Measurements from ENCODE around the gene BEGAIN.

Gene BEGAIN

DNA sequence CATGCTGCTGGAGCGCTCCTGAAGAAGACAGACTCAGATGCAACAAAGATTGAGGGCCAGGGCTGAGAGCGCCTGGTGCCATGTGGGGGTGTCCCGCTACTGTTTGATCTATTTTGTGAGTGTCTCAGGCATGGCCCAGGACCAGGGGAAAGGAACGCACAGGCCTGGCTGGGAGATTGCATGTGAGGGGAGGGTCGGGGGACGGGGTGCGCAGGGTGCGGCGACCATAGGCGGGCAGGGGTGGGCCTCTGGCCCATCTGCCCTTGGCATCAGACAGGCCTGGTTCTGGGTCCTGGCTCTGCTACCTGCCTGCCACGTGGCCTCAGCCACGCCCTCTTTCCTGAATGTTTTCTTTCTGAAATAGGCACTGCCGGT, 47.5 kb downstream of the BEGAIN start:
- H3K4me1 ChIP-seq: peaks cover 16 to 75% (median 71%) of the 10 kb centered on the region in 10 experiments

DNA sequence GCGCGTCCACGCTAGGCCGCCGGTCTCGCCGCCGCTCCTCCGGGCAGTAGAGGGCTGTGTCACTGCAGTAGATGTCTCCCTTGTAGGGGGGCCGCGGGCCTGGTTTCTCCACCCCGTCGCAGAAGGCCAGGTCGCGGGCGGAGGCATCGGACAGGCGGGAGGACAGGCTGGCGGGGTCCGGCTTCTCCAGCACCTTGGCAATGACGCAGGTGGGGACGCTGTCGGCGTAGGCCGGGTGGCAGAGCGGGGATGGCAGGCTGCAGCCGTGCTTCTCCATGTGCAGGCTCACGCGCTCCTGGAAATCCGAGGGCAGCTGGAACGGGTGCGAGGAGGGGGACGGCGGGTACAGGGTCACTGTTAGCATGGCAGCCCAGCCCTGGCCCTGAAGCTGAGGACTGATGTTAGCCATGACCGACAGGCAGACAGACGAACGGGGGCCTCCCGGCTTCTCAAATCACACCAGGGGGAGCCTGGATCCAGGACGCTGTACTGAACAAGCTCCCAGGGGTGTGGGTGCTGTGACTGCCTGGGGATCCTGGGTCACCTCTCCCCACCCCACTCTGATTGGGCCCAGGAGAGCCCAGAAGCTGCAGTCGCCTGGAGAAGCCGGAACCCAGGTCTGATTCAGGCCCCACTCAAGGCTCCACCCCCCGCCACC, 48.1 kb downstream of the BEGAIN start:
- peaks cover 22 to 75% (median 71%) of the 10 kb centered on the region in 10 experiments for H3K4me1 ChIP-seq

More for the DNA sequence above, 47.5 kb downstream of the BEGAIN start:
- Histone ChIP-seq H3K9me3 (replicated peaks in 1 of 11) (no peaks in the 10 kb centered on the region), H3K27ac (0 out of 22 replicates have a peak overlapping the region, but pooled peaks of 1 of the 11 experiments have one; percentile 11), H3K36me3 (no peaks in the 10 kb centered on the region), H4K20me1 (peaks cover 0 to 2% (median 0%) of the 10 kb centered on the region in 11 experiments; a peak in 2 of 22 replicates), H3K4me3 (no peak overlapping the region), H3K4me2 (no peak overlapping the region), H3K9ac (no peak overlapping the region), H3K27me3 (0 out of 22 replicates have a peak, but pooled peaks cover 0 to 6% (median 0%) of the 10 kb centered on the region in 11 experiments)
- no peak for TF ChIP-seq Cebpa-rat (IDR thresholded peaks at IDR 0.05)

DNA sequence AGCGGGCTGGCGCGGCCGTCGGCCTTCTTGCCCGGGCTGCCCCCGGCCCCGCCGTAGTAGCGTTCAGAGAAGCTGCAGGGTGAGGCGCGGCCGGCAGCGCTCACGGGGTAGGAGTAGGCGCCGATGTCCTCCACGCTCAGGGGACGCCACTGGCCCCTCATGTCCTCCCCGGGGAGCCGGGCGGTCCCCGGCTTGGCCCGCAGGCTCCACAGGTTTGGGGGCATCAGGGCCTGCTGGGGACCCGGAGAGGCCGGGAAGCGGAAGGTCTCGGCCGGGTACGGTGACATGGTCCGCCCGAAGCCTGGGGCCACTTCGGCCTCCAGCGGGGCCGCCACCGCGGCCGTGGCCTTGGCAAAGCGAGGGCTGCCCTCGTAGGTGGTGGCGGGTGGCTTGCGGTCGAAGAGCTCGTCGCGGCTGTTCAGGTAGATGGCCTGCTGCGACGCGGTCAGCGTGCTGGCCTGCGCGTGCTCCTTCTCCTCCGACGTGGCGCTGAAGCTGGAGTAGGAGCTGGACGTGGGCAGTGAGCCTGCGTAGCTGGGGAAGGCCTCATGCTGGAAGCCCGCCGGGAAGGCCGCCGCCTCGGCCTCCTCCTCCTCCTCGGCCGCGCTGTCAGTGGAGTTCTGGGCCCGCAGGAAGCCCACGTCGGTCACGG, 48.7 kb downstream of the BEGAIN start:
- Histone ChIP-seq H3K36me3 (no peaks in the 10 kb centered on the region), H3K4me2 (no peak overlapping the region)
- TF ChIP-seq Cebpa-rat (IDR thresholded peaks at IDR 0.05): no peak

More for the DNA sequence above, 48.1 kb downstream of the BEGAIN start:
- H3K4me2 ChIP-seq: no peak overlapping the region
- 0 out of 22 replicates have a peak, but pooled peaks cover 0 to 6% (median 0%) of the 10 kb centered on the region in 11 experiments for H3K27me3 ChIP-seq
- no peak overlapping the region for H3K4me3 ChIP-seq
- no peak overlapping the region for H3K9ac ChIP-seq
- H3K27ac ChIP-seq: no peak overlapping the region
- H4K20me1 ChIP-seq: peaks cover 0 to 4% (median 0%) of the 10 kb centered on the region in 11 experiments; a peak in 2 of 22 replicates
- no peaks in the 10 kb centered on the region for H3K36me3 ChIP-seq
- no peak for TF ChIP-seq Cebpa-rat (IDR thresholded peaks at IDR 0.05)
- H3K9me3 ChIP-seq (replicated peaks in 1 of 11): no peaks in the 10 kb centered on the region

DNA sequence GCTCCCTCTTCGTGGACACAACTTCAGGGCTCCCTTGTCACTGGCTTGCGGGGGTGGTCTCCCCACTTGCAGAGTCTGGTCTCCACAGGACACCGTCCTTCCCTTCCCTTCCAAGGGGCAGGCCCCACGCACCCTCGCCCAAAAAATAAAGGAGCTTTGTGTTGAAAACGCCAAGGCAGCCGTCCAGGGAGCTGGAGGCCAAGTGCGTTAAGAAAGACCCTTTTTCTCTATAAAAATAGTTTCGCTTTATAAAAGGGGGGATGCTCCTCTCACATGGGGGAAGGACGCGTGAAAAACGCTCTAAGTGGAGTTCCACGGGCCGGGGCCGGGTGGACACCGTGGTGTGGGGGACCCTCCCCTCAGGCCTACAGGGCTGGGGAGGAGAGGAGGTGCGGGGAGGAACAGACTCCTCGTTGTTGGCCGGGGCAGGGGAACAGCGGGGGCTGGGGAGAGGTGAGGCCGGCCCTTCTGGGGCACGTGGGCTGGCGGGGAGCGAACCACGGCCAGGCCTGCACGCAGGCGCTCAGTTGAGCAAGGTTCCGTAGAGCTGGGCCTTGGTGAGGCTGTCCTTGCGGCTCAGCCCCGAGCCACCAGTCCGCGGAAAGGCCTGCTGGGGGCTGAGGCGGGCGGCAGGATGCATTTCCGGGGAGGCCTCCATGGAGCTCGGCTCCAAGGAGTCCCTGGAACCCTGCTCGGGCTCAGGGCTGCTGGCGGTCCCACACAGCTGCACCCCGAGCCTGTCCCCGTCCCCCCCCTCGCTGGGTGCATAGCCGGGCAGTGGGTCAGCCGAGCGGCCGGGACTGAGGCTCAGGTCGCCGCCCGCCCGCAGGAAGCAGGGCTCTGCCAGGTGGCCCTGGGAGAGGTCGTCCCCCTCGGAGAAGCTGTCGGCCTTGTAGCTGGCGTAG, 49.5 kb downstream of the BEGAIN start:
- no peak overlapping the region for H3K9ac ChIP-seq
- H4K20me1 ChIP-seq: peaks cover 0 to 4% (median 0%) of the 10 kb centered on the region in 11 experiments; a peak in 2 of 22 replicates
- 0 out of 22 replicates have a peak, but pooled peaks cover 0 to 6% (median 0%) of the 10 kb centered on the region in 11 experiments for H3K27me3 ChIP-seq
- H3K9me3 ChIP-seq (replicated peaks in 1 of 11): no peaks in the 10 kb centered on the region
- no peak overlapping the region for H3K27ac ChIP-seq
- TF ChIP-seq Cebpa-rat (IDR thresholded peaks at IDR 0.05): no peak
- no peak overlapping the region for H3K4me3 ChIP-seq
- no peaks in the 10 kb centered on the region for H3K36me3 ChIP-seq
- H3K4me1 ChIP-seq: peaks cover 36 to 75% (median 71%) of the 10 kb centered on the region in 10 experiments
- H3K4me2 ChIP-seq: peak overlapping the region in 3 of 11 experiments; percentile 11 to 98 (median 14); a peak in 2 of 22 replicates

More for the DNA sequence above, 48.7 kb downstream of the BEGAIN start:
- H3K9ac ChIP-seq: no peak overlapping the region
- 0 out of 22 replicates have a peak, but pooled peaks cover 0 to 6% (median 0%) of the 10 kb centered on the region in 11 experiments for H3K27me3 ChIP-seq
- H3K27ac ChIP-seq: no peak overlapping the region; a peak in 1 of 22 replicates
- H3K4me3 ChIP-seq: no peak overlapping the region
- H3K9me3 ChIP-seq (replicated peaks in 1 of 11): no peaks in the 10 kb centered on the region
- H4K20me1 ChIP-seq: peaks cover 0 to 4% (median 0%) of the 10 kb centered on the region in 11 experiments; a peak in 2 of 22 replicates
- peaks cover 29 to 75% (median 71%) of the 10 kb centered on the region in 10 experiments for H3K4me1 ChIP-seq

DNA sequence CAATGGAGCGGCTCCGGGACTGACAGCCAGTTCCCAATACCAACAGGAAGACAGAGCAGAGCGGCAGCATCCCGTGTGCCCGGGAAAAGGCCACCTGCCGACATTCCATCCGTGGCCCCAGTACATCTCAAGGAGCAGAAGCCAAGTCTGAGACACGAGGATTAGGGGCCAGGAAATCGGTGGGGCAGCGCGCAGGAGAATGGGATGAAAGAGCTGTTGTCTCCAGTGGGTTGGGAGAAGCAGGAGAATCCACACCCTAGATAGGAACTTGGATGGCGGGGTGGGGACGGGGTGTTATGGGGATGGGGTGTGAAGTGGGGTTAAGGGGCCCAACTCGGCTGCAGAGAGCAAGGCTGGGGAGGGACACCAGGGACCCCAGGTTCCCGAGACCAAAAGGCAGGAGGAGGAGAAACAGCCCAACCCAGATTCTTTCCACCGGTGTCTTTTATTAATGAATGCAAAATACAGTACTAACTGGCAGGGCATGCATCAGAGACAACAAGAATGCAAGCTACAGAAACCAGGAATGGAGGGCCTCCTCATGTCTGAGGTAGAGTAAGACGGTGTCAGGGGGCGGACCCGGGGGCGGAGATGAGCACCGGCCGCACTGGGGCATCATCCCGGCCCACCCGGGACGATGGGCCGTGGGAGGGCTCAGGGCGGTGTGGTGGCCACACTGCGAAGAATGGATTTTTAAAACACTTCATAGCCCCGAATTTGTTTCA, 50.3 kb downstream of the BEGAIN start:
- H3K9ac ChIP-seq: peak overlapping the region in 5 of 11 experiments; percentile 3 to 79 (median 53); a peak in 3 of 22 replicates
- 0 out of 22 replicates have a peak, but pooled peaks cover 0 to 6% (median 0%) of the 10 kb centered on the region in 11 experiments for H3K27me3 ChIP-seq
- H3K27ac ChIP-seq: peak overlapping the region in 4 of 11 experiments; percentile 5 to 94 (median 86); a peak in 5 of 22 replicates
- H3K36me3 ChIP-seq: no peaks in the 10 kb centered on the region
- H3K4me2 ChIP-seq: peak overlapping the region in 10 of 11 experiments; percentile 77 to 99 (median 95); a peak in 19 of 22 replicates
- TF ChIP-seq Cebpa-rat (IDR thresholded peaks at IDR 0.05): no peak
- no peaks in the 10 kb centered on the region for H3K9me3 ChIP-seq (replicated peaks in 1 of 11)
- no peak overlapping the region for H3K4me3 ChIP-seq
- peaks cover 45 to 75% (median 71%) of the 10 kb centered on the region in 10 experiments for H3K4me1 ChIP-seq
- peaks cover 0 to 4% (median 0%) of the 10 kb centered on the region in 11 experiments; a peak in 2 of 22 replicates for H4K20me1 ChIP-seq

DNA sequence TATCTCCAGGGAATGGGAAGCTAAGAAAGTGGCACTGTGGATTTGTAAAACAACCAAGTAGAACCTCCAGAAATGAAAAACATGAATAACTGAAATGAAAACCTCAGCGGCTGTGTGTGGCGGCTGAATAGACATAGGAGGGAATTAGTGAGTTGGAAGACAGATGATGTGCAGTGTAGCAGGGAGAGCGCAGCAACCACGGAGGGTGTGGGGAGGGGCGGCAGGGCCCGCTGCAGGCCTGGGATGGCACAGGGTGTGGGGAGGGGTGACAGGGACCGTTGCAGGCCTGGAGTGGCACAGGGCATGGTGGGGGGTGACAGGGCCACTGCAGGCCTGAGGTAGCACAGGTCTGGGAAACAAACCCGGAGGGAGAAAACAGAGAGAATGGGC, 51.1 kb downstream of the BEGAIN start:
- Histone ChIP-seq H3K4me2 (peak overlapping the region; percentile 77 to 99 (median 94); a peak in 21 of 22 replicates), H3K36me3 (no peaks in the 10 kb centered on the region), H3K27ac (peak overlapping the region in 5 of 11 experiments; percentile 85 to 94 (median 86); a peak in 9 of 22 replicates), H3K4me3 (peak overlapping the region in 1 of 10 experiments; percentile 7; a peak in 1 of 20 replicates), H3K9ac (peak overlapping the region in 7 of 11 experiments; percentile 3 to 79 (median 53); a peak in 8 of 22 replicates), H3K9me3 (replicated peaks in 1 of 11) (no peaks in the 10 kb centered on the region), H4K20me1 (peaks cover 0 to 4% (median 0%) of the 10 kb centered on the region in 11 experiments; a peak in 3 of 22 replicates), H3K27me3 (0 out of 22 replicates have a peak, but pooled peaks cover 0 to 6% (median 0%) of the 10 kb centered on the region in 11 experiments), H3K4me1 (peaks cover 52 to 75% (median 70%) of the 10 kb centered on the region in 10 experiments)
- no peak for TF ChIP-seq Cebpa-rat (IDR thresholded peaks at IDR 0.05)

DNA sequence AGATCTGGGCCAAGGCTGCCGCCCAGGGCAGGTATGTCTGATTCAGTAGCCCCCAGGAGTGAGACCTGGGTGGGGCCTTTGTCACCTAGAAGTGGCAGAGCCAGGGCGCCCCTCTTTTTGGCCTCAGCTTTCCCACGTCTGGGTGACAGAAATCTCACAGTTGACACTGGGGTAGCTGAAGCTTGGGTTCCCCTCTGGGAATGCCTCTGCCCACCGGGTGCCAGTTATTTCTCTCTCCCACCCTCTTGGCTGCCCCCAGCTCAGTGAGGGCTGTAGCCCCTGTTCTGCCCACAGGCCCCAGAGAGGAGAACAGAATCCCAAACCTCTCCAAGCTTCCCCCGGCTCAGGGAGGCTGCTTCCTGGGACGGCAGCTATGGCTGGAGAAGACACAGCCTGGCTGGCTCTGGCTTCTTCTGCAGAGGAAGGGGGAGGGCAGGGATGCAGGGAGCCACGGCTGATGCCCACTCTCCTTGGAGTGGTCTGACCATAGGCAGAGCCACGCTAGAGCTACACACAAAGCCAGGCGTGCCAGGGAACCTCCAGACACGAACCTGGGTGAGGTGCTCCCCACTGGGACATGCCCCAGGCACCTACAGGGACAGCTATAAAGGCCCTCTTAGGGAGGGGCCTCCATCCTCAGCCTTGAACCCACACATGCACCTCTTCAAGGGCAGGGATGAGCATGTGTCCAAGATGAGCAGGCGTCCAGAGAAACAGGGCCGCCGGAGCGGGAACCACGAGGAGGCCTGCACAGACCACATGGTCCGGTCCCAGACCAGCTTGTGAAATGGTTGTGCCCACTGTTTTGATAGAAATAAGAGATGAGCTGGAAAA, 51.7 kb downstream of the BEGAIN start:
- no peaks in the 10 kb centered on the region for H3K9me3 ChIP-seq (replicated peaks in 1 of 11)
- peak overlapping the region in 9 of 11 experiments; percentile 44 to 94 (median 85); a peak in 17 of 22 replicates for H3K27ac ChIP-seq
- H3K4me3 ChIP-seq: peak overlapping the region in 1 of 10 experiments; percentile 7; a peak in 1 of 20 replicates
- peak overlapping the region; percentile 77 to 99 (median 94) for H3K4me2 ChIP-seq
- H3K36me3 ChIP-seq: no peaks in the 10 kb centered on the region
- peak overlapping the region in 8 of 11 experiments; percentile 50 to 79 (median 68); a peak in 16 of 22 replicates for H3K9ac ChIP-seq
- no peak for TF ChIP-seq Cebpa-rat (IDR thresholded peaks at IDR 0.05)
- peaks cover 0 to 4% (median 0%) of the 10 kb centered on the region in 11 experiments; a peak in 3 of 22 replicates for H4K20me1 ChIP-seq
- H3K4me1 ChIP-seq: peaks cover 53 to 75% (median 65%) of the 10 kb centered on the region in 10 experiments
- H3K27me3 ChIP-seq: 0 out of 22 replicates have a peak, but pooled peaks cover 0 to 6% (median 0%) of the 10 kb centered on the region in 11 experiments
